HepG2 (cell line): Measurements from ENCODE around the gene CNP. TPM values are rescaled to one million over a fixed set of nuclear protein-coding genes. Genes with fewer than 3 reads are reported as not detected.
A peak's percentile ranks its signal among the peaks of the same experiment; 100 is the strongest.

ENCODE experiments used
- ATRX ChIP-seq: sonication (generic); formaldehyde crosslinking; IDR thresholded peaks from 2 replicates; pipeline ENCODE4 v1.4.0; 2020; ENCODE audit warnings: missing genetic modification reagents, borderline replicate concordance
- BCL6 ChIP-seq: IDR thresholded peaks from 2 replicates; pipeline ENCODE4 v1.6.1; 2016; ENCODE audit warnings: missing genetic modification reagents, missing compliant biosample characterization
- FOSL1 ChIP-seq: sonication (generic); formaldehyde crosslinking; IDR thresholded peaks from 2 replicates; pipeline ENCODE4 v1.9.0; 2021; ENCODE audit warnings: missing genetic modification reagents, borderline replicate concordance
- HOXA3 ChIP-seq: sonication (generic); formaldehyde crosslinking; IDR thresholded peaks from 2 replicates; pipeline ENCODE4 v1.5.0; 2020; ENCODE audit warnings: missing genetic modification reagents
- HOXD1 ChIP-seq: sonication (generic); formaldehyde crosslinking; IDR thresholded peaks from 2 replicates; pipeline ENCODE4 v1.5.0; 2020; ENCODE audit warnings: missing genetic modification reagents
- PHF5A ChIP-seq: IDR thresholded peaks from one replicate; pipeline ENCODE4 v1.6.1; 2018; ENCODE audit warnings: low read depth, missing genetic modification reagents; ENCODE audit not compliant: unreplicated experiment
- RBFOX2 ChIP-seq: fragments of 200-400 bp; formaldehyde crosslinking; IDR thresholded peaks from 2 replicates; pipeline ENCODE4 v1.6.1; 2017; ENCODE audit warnings: low read depth, mild to moderate bottlenecking, low read length
- SALL1 ChIP-seq: sonication (generic); formaldehyde crosslinking; IDR thresholded peaks from 2 replicates; pipeline ENCODE4 v1.8.0; 2022; ENCODE audit warnings: mild to moderate bottlenecking, missing genetic modification reagents
- SMAD9 ChIP-seq: sonication (generic); formaldehyde crosslinking; IDR thresholded peaks from 2 replicates; pipeline ENCODE4 v1.5.1; 2020; ENCODE audit warnings: mild to moderate bottlenecking, missing genetic modification reagents
- SMARCC2 ChIP-seq: fragments of 450-650 bp; IDR thresholded peaks from 2 replicates; pipeline ENCODE4 v1.6.1; 2017; ENCODE audit warnings: antibody characterized with exemption, mild to moderate bottlenecking
- SRY ChIP-seq: sonication (generic); formaldehyde crosslinking; IDR thresholded peaks from 2 replicates; pipeline ENCODE4 v1.8.0; 2022; ENCODE audit warnings: mild to moderate bottlenecking, missing genetic modification reagents
- TBX3 ChIP-seq: fragments of 450-650 bp; IDR thresholded peaks from 2 replicates; pipeline ENCODE4 v1.6.1; 2017; ENCODE audit warnings: antibody characterized with exemption, mild to moderate bottlenecking, inconsistent platforms, borderline replicate concordance
- YEATS2 ChIP-seq: sonication (generic); formaldehyde crosslinking; IDR thresholded peaks from 2 replicates; pipeline ENCODE4 v1.4.0; 2020; ENCODE audit warnings: missing genetic modification reagents, borderline replicate concordance
- ZFP36L1 ChIP-seq: sonication (generic); formaldehyde crosslinking; IDR thresholded peaks from 2 replicates; pipeline ENCODE4 v1.8.0; 2022; ENCODE audit warnings: mild to moderate bottlenecking, missing genetic modification reagents, moderate library complexity
- ZNF263 ChIP-seq: sonication (generic); formaldehyde crosslinking; IDR thresholded peaks from 2 replicates; pipeline ENCODE4 v1.4.0; 2020; ENCODE audit warnings: missing genetic modification reagents
- ZNF33A ChIP-seq: sonication (generic); formaldehyde crosslinking; IDR thresholded peaks from 2 replicates; pipeline ENCODE4 v1.5.1; 2020; ENCODE audit warnings: missing genetic modification reagents, mild to moderate bottlenecking, moderate library complexity, borderline replicate concordance
- ZNF615 ChIP-seq: sonication (generic); formaldehyde crosslinking; IDR thresholded peaks from 2 replicates; pipeline ENCODE4 v1.5.0; 2020; ENCODE audit warnings: mild to moderate bottlenecking, missing genetic modification reagents, borderline replicate concordance
- ZNF737 ChIP-seq: sonication (generic); formaldehyde crosslinking; IDR thresholded peaks from 2 replicates; pipeline ENCODE4 v1.5.0; 2020; ENCODE audit warnings: missing genetic modification reagents, mild to moderate bottlenecking, borderline replicate concordance
- polyA plus RNA-seq, 8 experiments: library from polyadenylated mRNA; depleted of rRNA in 3 of 8; stranded (reverse) in 7 of 8; unstranded in 1 of 8; fragments of >200 nt; fragmentation: Illumina TruSeq in 4 of 8; extraction: Trizol in 4 of 8; gene quantifications; 2 replicates each; pipeline versions ENCODE4 v1.2.1 to v1.2.3, GENCODE V29; 2011 to 2016; ENCODE audit warnings: low read depth in 4 of 8, missing spikeins in 1 of 8, mixed read lengths in 1 of 8; ENCODE audit not compliant: insufficient read depth in 1 of 8
- total RNA-seq, 5 experiments: library from RNA; depleted of rRNA; stranded (reverse); fragments of >200 nt; fragmentation: Illumina TruSeq; extraction: Trizol; gene quantifications; 2 replicates each; pipeline ENCODE4 v1.2.3, GENCODE V29; 2016; ENCODE audit warnings: low read depth in 1 of 5
- TF ChIP-seq, protein P1 (sequence below): sonication (generic); formaldehyde crosslinking; IDR thresholded peaks from 2 replicates; pipeline ENCODE4 v1.4.0; 2020; ENCODE audit warnings: missing genetic modification reagents, borderline replicate concordance
- TF ChIP-seq, protein P2 (sequence below): IDR thresholded peaks from 2 replicates; pipeline ENCODE4 v1.6.1; 2016; ENCODE audit warnings: low read depth, control low read depth
- TF ChIP-seq, protein P3 (sequence below), 2 experiments: sonication (generic) in 1 of 2; formaldehyde crosslinking in 1 of 2; IDR thresholded peaks; 2 replicates each; pipeline versions ENCODE4 v1.4.0 to v1.6.1; 2016 to 2020; ENCODE audit warnings: borderline replicate concordance in 1 of 2, low read depth in 1 of 2, mild to moderate bottlenecking in 1 of 2, missing genetic modification reagents in 1 of 2

CNP gene
- total and polyA plus RNA-seq, 2 of the 13 experiments (the other 11 are each of a cell fraction or from before 2014, with no cell fraction given) = 97.2 to 161 TPM

DNA sequence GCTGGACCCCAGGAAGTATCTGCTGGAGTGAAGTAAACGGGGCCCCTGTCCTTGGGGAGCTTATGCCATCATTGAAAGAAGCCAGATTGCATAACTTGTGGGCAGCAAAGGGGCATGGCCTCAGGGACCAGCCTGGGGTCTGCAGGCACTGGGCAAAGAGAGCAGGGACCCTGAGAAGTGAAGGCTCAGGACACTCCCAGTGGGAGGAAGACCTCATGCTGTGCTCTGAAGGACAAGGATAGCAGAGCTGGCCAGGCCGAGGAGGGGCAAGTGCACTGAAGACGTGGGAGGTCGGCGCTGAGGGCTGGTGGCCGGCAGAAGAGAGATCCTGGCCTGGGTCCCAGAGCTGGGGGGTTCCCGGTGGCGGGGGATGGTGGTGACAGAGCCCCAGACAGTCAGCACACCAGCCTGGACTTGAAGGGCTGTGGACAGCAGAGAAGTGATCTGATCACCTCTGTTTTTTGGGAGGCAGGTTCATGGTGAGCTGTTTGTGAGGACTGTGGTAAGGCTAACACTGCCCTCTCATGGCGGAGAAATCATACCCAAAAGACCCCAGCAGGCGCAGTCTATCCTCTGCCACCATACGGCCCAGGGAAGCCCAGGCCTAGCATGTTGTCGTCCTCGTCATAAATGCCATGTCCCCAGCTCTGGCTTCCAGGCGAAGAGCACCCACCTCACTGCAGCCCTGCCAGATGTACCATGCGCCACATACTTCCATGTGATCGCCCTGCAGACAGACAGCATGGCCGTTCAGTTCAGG, 7.1 kb upstream of the CNP start (continued):
- TF ChIP-seq, protein P1, sequence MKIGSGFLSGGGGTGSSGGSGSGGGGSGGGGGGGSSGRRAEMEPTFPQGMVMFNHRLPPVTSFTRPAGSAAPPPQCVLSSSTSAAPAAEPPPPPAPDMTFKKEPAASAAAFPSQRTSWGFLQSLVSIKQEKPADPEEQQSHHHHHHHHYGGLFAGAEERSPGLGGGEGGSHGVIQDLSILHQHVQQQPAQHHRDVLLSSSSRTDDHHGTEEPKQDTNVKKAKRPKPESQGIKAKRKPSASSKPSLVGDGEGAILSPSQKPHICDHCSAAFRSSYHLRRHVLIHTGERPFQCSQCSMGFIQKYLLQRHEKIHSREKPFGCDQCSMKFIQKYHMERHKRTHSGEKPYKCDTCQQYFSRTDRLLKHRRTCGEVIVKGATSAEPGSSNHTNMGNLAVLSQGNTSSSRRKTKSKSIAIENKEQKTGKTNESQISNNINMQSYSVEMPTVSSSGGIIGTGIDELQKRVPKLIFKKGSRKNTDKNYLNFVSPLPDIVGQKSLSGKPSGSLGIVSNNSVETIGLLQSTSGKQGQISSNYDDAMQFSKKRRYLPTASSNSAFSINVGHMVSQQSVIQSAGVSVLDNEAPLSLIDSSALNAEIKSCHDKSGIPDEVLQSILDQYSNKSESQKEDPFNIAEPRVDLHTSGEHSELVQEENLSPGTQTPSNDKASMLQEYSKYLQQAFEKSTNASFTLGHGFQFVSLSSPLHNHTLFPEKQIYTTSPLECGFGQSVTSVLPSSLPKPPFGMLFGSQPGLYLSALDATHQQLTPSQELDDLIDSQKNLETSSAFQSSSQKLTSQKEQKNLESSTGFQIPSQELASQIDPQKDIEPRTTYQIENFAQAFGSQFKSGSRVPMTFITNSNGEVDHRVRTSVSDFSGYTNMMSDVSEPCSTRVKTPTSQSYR (CRISPR knock-in tag) = no peak
- TF ChIP-seq, protein P2, sequence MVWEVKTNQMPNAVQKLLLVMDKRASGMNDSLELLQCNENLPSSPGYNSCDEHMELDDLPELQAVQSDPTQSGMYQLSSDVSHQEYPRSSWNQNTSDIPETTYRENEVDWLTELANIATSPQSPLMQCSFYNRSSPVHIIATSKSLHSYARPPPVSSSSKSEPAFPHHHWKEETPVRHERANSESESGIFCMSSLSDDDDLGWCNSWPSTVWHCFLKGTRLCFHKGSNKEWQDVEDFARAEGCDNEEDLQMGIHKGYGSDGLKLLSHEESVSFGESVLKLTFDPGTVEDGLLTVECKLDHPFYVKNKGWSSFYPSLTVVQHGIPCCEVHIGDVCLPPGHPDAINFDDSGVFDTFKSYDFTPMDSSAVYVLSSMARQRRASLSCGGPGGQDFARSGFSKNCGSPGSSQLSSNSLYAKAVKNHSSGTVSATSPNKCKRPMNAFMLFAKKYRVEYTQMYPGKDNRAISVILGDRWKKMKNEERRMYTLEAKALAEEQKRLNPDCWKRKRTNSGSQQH = no peak; the same call in 1 of the 2 replicates
- TF ChIP-seq ZNF263 (CRISPR knock-in tag) (no peak), ZFP36L1 (peak; percentile 63; the same call in 1 of the 2 replicates), SALL1 (CRISPR knock-in tag) (peak; percentile 66), HOXD1 (no peak), ZNF615 (no peak), ATRX (no peak; the same call in 1 of the 2 replicates), FOSL1 (CRISPR knock-in tag) (no peak), SMARCC2 (no peak), HOXA3 (peak; percentile 73), SRY (CRISPR knock-in tag) (no peak; the same call in 1 of the 2 replicates), PHF5A (CRISPR knock-in tag) (no peak), YEATS2 (CRISPR knock-in tag) (no peak; the same call in 1 of the 2 replicates), TBX3 (no peak), SMAD9 (CRISPR knock-in tag) (no peak), ZNF737 (CRISPR knock-in tag) (no peak), BCL6 (CRISPR knock-in tag) (no peak; the same call in 1 of the 2 replicates), RBFOX2 (no peak), ZNF33A (CRISPR knock-in tag) (no peak)
- TF ChIP-seq, protein P3, sequence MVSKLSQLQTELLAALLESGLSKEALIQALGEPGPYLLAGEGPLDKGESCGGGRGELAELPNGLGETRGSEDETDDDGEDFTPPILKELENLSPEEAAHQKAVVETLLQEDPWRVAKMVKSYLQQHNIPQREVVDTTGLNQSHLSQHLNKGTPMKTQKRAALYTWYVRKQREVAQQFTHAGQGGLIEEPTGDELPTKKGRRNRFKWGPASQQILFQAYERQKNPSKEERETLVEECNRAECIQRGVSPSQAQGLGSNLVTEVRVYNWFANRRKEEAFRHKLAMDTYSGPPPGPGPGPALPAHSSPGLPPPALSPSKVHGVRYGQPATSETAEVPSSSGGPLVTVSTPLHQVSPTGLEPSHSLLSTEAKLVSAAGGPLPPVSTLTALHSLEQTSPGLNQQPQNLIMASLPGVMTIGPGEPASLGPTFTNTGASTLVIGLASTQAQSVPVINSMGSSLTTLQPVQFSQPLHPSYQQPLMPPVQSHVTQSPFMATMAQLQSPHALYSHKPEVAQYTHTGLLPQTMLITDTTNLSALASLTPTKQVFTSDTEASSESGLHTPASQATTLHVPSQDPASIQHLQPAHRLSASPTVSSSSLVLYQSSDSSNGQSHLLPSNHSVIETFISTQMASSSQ (IDR thresholded peaks at IDR 0.05; ENCODE audit: low read depth) = 0 out of 2 replicates have a peak, but pooled peaks have one; percentile 2
- TF ChIP-seq, protein P3 (CRISPR knock-in tag; IDR thresholded peaks at IDR 0.05; ENCODE audit: borderline replicate concordance) = 0 out of 2 replicates have a peak, but pooled peaks have one; percentile 8
